Mesothelial cell of epicardium (in vitro differentiated cells): Measurements from ENCODE around the gene TSHR. TPM values are rescaled to one million over a fixed set of nuclear protein-coding genes. Genes with fewer than 3 reads are reported as not detected.

Experiments
- DNase-seq, 2 experiments: peaks; one replicate each; pipeline ENCODE4 v3.0.0; 2021; ENCODE audit warnings: low spot score in 2 of 2; ENCODE audit not compliant: unreplicated experiment in 2 of 2
- H3K27ac Mint-ChIP-seq: 2 replicates; pipeline ENCODE4 v1.8.0; 2021; ENCODE audit warnings: mixed read lengths
- H3K27me3 Mint-ChIP-seq: 2 replicates; pipeline ENCODE4 v1.8.0; 2021; ENCODE audit warnings: low read depth, mixed read lengths
- H3K36me3 Mint-ChIP-seq: 2 replicates; pipeline ENCODE4 v1.8.0; 2021; ENCODE audit warnings: mixed read lengths
- H3K4me1 Mint-ChIP-seq: 2 replicates; pipeline ENCODE4 v1.8.0; 2021; ENCODE audit warnings: mixed read lengths
- H3K4me3 Mint-ChIP-seq: 2 replicates; pipeline ENCODE4 v1.8.0; 2021; ENCODE audit warnings: mild to moderate bottlenecking, moderate library complexity, mixed read lengths
- H3K9me3 Mint-ChIP-seq: 2 replicates; pipeline ENCODE4 v1.8.0; 2021; ENCODE audit warnings: mixed read lengths
- total RNA-seq: library from RNA; stranded (reverse); gene quantifications from 3 replicates; pipeline ENCODE4 v1.2.1, GENCODE V29; 2021
- TF ChIP-seq, protein P1 (sequence below): fragments of 200-600 bp; sonication (generic); IDR thresholded peaks from one replicate; pipeline ENCODE4 v1.5.0; 2021; ENCODE audit warnings: antibody characterized with exemption; ENCODE audit not compliant: unreplicated experiment

TSHR gene
- total RNA-seq, 1 donor from 2014 or later: not detected

GRCh38 chr14:81001447-81001846 lies 46.0 kb downstream of the TSHR start:
- H3K36me3 Mint-ChIP-seq: no peaks in the 10 kb centered on the region
- H3K4me1 Mint-ChIP-seq: no peaks in the 10 kb centered on the region
- no peak overlapping the region for H3K27ac Mint-ChIP-seq
- no peak overlapping the region for H3K4me3 Mint-ChIP-seq
- TF ChIP-seq, protein P1, sequence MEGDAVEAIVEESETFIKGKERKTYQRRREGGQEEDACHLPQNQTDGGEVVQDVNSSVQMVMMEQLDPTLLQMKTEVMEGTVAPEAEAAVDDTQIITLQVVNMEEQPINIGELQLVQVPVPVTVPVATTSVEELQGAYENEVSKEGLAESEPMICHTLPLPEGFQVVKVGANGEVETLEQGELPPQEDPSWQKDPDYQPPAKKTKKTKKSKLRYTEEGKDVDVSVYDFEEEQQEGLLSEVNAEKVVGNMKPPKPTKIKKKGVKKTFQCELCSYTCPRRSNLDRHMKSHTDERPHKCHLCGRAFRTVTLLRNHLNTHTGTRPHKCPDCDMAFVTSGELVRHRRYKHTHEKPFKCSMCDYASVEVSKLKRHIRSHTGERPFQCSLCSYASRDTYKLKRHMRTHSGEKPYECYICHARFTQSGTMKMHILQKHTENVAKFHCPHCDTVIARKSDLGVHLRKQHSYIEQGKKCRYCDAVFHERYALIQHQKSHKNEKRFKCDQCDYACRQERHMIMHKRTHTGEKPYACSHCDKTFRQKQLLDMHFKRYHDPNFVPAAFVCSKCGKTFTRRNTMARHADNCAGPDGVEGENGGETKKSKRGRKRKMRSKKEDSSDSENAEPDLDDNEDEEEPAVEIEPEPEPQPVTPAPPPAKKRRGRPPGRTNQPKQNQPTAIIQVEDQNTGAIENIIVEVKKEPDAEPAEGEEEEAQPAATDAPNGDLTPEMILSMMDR: no peak
- DNase-seq: no peak
- peaks cover 47% of the 10 kb centered on the region for H3K27me3 Mint-ChIP-seq
- no peaks in the 10 kb centered on the region for H3K9me3 Mint-ChIP-seq

DNA sequence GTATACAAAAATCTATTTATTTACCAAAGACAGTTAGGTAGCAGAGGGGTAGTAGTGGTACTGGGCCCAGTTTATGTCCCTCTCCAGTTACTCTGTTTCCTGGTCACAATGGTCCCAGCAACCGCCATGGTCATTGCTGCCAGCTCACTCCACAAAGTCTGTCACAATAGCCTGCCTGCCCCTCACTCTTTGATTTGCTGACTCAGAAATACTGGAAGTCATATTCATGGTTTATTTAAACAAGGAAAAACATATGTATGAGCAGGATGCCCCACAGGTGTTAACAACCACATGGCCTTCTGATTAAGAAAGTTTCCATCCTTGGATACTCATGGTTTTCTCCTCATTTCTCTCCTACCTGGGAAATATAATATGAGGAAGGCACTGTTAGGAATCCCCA lies 49.2 kb downstream of the TSHR start:
- DNase-seq: no peak
- TF ChIP-seq, protein P1: no peak
- H3K4me3 Mint-ChIP-seq: no peak overlapping the region
- H3K27ac Mint-ChIP-seq: no peak overlapping the region
- no peaks in the 10 kb centered on the region for H3K36me3 Mint-ChIP-seq
- peaks cover 25% of the 10 kb centered on the region for H3K27me3 Mint-ChIP-seq
- H3K9me3 Mint-ChIP-seq: no peaks in the 10 kb centered on the region
- no peaks in the 10 kb centered on the region for H3K4me1 Mint-ChIP-seq

- H3K27me3 Mint-ChIP-seq: peaks cover 21% of the 10 kb centered on the region
- no peak overlapping the region for H3K4me3 Mint-ChIP-seq
- TF ChIP-seq, protein P1: no peak
- no peaks in the 10 kb centered on the region for H3K9me3 Mint-ChIP-seq
- DNase-seq: no peak
- no peak overlapping the region for H3K27ac Mint-ChIP-seq
- no peaks in the 10 kb centered on the region for H3K36me3 Mint-ChIP-seq
- no peaks in the 10 kb centered on the region for H3K4me1 Mint-ChIP-seq
Measured at GRCh38 chr14:81005540-81006228, 50.3 kb downstream of the TSHR start.

DNA sequence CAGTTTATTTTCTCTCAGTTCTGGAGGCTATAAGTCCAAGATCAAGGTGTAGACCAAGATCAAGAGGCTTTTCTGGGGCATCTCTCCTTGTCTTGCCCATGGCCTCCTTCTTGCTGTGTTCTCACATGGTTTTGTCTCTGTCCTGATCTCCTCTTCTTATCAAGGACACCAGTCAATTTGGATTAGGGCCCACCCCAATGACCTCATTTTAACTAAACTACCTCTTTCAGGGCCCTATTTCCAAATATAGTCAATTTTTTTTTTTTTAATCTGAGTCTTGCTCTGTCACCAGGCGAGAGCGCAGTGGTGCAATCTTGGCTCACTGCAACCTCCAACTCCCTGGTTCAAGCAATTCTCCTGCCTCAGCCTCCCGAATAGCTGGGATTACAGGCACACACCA lies 50.8 kb downstream of the TSHR start:
- Mint-ChIP-seq H3K4me1 (no peaks in the 10 kb centered on the region), H3K4me3 (no peak overlapping the region), H3K27me3 (peaks cover 19% of the 10 kb centered on the region), H3K27ac (no peak overlapping the region), H3K9me3 (no peaks in the 10 kb centered on the region), H3K36me3 (no peaks in the 10 kb centered on the region)
- DNase-seq: no peak
- TF ChIP-seq, protein P1: no peak

DNA sequence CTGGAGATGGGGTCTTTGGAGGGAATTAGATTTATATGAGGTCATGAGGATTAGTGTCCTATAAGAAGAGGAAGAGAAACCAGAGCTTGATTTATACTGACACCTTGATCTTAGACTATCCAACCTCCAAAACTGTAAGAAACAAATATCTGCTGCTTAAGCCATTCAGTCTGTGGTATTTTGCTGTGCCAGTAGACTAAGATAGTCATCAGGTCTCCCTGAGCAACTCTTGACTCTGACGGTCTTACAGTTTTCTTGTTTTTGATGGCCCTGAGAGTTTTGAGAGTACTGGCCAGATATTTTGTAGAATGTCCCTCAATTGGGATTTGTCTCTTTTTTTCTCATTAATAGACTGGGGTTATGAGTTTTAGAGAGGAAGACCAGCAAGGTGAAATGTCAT lies 51.7 kb downstream of the TSHR start:
- Mint-ChIP-seq H3K4me1 (no peaks in the 10 kb centered on the region), H3K36me3 (no peaks in the 10 kb centered on the region), H3K27me3 (peaks cover 17% of the 10 kb centered on the region), H3K9me3 (no peaks in the 10 kb centered on the region), H3K27ac (no peak overlapping the region), H3K4me3 (no peak overlapping the region)
- DNase-seq: no peak
- TF ChIP-seq, protein P1: no peak
